ENCODE data around the gene SUN3. TPM values are rescaled to one million over a fixed set of nuclear protein-coding genes. Genes with fewer than 3 reads are reported as not detected.

Gene SUN3
- total and polyA plus RNA-seq, 2 of the 4 experiments (the other 2 are of a cell fraction) = not detected

DNA sequence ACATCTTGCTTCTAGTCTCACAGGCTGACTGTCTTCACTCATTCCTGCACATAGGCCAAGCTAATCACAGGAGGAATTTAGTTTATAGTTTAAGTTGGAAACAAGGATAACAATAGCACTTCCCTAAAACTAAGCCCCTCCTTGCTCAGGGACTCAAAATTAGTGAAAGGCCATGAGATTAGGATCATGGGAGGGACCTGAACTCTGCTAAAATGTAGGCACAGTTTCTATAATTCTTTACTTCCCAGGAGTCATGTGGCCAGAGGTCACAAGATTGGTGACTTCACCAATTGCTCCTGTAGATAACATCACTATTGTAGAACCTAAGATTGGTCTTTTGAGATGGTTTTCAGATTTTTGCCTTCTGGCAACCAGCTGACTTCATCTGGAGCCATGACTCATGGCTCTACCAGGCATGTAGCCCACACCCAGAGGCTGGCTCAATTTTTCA, 45.3 kb upstream of the SUN3 start:
- no peaks in the 10 kb centered on the region for H3K79me1 ChIP-seq (ENCODE audit: low read depth in 1 of 2, low read length in 2 of 2)
- H2AFZ ChIP-seq (replicated peaks; ENCODE audit: low read length, poor library complexity) = no peak overlapping the region
- no peak overlapping the region for H4K5ac ChIP-seq (ENCODE audit: low read depth, low read length)
- no peak overlapping the region for H2AK5ac ChIP-seq (ENCODE audit: low read depth, low read length)
- DNase-seq = peak; percentile 32
- H3K14ac ChIP-seq (replicated peaks; ENCODE audit: low read depth, low read length) = no peak overlapping the region
- no peaks in the 10 kb centered on the region for H4K20me1 ChIP-seq (ENCODE audit: insufficient read depth, low read length)
- ChIA-PET POLR2A (ENCODE audit: unreplicated experiment) (no interaction called here), CTCF (no interaction called here)
- H3K9me3 ChIP-seq (ENCODE audit: control insufficient read depth, insufficient read depth, low read length) = no peaks in the 10 kb centered on the region
- in situ Hi-C loops (cut with MboI; ENCODE audit: low sequenced_read_pairs) (no loop called here), dilution Hi-C loops (cut with HindIII; ENCODE audit: low sequenced_read_pairs, unreplicated experiment) (no loop called here), intact Hi-C loops (cut with micrococcal nuclease) (no loop called here)
- no peak overlapping the region for H3K4me3 ChIP-seq (ENCODE audit: insufficient read depth, low read depth, low read length)
- H3K18ac ChIP-seq (ENCODE audit: low read depth, low read length) = no peak overlapping the region
- no peak overlapping the region for H4K91ac ChIP-seq (ENCODE audit: insufficient read depth, low read depth, low read length)
- H3K36me3 ChIP-seq (ENCODE audit: control insufficient read depth, insufficient read depth, low read length) = no peaks in the 10 kb centered on the region
- no TSS peak for BruUV-seq (replicated peaks)
- H3K4me1 ChIP-seq (ENCODE audit: control insufficient read depth, insufficient read depth, low read length) = no peaks in the 10 kb centered on the region
- no peak overlapping the region for H3K4ac ChIP-seq (ENCODE audit: low read depth, low read length)
- no peak overlapping the region for H3K23ac ChIP-seq (ENCODE audit: low read depth, low read length)
- H2BK5ac ChIP-seq (ENCODE audit: low read depth, low read length, poor library complexity, severe bottlenecking) = no peak overlapping the region
- no peak overlapping the region for H3K56ac ChIP-seq (ENCODE audit: extremely low read depth, insufficient read depth, low read length)
- H3K9ac ChIP-seq (ENCODE audit: low read depth, low read length) = no peak overlapping the region
- H3K27ac ChIP-seq (ENCODE audit: insufficient read depth, low read length) = no peak overlapping the region
- no peak overlapping the region for H2BK120ac ChIP-seq (ENCODE audit: low read depth, low read length)
- no peak overlapping the region for H4K8ac ChIP-seq (ENCODE audit: low read depth in 2 of 2, low read length in 2 of 2)
- TF ChIP-seq, protein P1, sequence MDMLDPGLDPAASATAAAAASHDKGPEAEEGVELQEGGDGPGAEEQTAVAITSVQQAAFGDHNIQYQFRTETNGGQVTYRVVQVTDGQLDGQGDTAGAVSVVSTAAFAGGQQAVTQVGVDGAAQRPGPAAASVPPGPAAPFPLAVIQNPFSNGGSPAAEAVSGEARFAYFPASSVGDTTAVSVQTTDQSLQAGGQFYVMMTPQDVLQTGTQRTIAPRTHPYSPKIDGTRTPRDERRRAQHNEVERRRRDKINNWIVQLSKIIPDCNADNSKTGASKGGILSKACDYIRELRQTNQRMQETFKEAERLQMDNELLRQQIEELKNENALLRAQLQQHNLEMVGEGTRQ (IDR thresholded peaks at IDR 0.05; ENCODE audit: low read depth, low read length) = 0 out of 2 replicates have a peak, but pooled peaks have one; percentile 9
- TF ChIP-seq BHLHE40 (IDR thresholded peaks at IDR 0.05; ENCODE audit: low read depth, low read length) = no peak
- 0 out of 2 replicates have a peak, but pooled peaks have one; percentile 14 for TF ChIP-seq FOS (IDR thresholded peaks at IDR 0.05; ENCODE audit: low read depth, low read length)
- no peak overlapping the region for H3K4me2 ChIP-seq (ENCODE audit: low read depth, low read length)
- H2BK20ac ChIP-seq (ENCODE audit: low read depth, low read length) = no peak overlapping the region
- ATAC-seq (ENCODE audit: low read depth) = no peak; the same call in 1 of the 2 replicates
- H3K9me1 ChIP-seq (ENCODE audit: insufficient read depth, low read length) = no peaks in the 10 kb centered on the region
- no peaks in the 10 kb centered on the region for H3K27me3 ChIP-seq (ENCODE audit: control insufficient read depth, insufficient read depth, low read length)
- H2AK9ac ChIP-seq (replicated peaks; ENCODE audit: low read depth, low read length, poor library complexity) = no peak overlapping the region
- no peak overlapping the region for H2BK15ac ChIP-seq (ENCODE audit: low read depth, low read length)
